Upper lobe of left lung (tissue), 4 donors: ENCODE data around the gene GUCY1B1.

ENCODE experiments used
- EP300 ChIP-seq, 4 donors: sonication (generic); formaldehyde crosslinking; IDR thresholded peaks; one replicate each; pipeline ENCODE4 v1.5.1; 2017; ENCODE audit warnings: antibody characterized with exemption in 4 of 4, control low read depth in 2 of 4
- POLR2A ChIP-seq, 4 donors: fragments of 450-650 bp; IDR thresholded peaks; one replicate each; pipeline ENCODE4 v1.5.1; 2016 to 2017; ENCODE audit warnings: antibody characterized with exemption in 4 of 4, mild to moderate bottlenecking in 2 of 4
- TF ChIP-seq, protein P1 (sequence below), 6 experiments: fragments of 450-650 bp in 4 of 6; fragments of 200-600 bp in 2 of 6; sonication (generic) in 2 of 6; IDR thresholded peaks; one replicate each; pipeline ENCODE4 v1.5.1; 2016 to 2019; ENCODE audit warnings: antibody characterized with exemption in 6 of 6

DNA sequence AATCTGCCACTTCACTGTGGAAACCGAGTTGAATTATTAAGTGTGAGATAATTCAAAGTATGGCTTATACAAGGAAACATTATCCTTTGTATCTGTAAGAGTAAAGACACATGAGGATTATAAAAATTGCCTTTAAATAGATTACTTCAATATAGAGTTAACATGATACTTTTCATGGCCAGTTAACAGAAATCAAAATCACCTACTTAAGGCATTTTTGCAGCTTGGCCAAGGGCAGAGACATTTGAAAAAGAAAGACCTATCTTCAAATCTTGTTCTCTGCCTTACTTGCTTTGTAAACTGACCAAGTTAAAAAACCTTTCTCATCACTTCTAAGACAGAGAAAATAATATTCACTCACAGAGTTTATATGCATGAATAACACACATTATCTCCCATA lies 44.9 kb upstream of the GUCY1B1 start:
- TF ChIP-seq POLR2A (IDR thresholded peaks at IDR 0.05) (no peak), EP300 (IDR thresholded peaks at IDR 0.05) (no peak)
- TF ChIP-seq, protein P1, sequence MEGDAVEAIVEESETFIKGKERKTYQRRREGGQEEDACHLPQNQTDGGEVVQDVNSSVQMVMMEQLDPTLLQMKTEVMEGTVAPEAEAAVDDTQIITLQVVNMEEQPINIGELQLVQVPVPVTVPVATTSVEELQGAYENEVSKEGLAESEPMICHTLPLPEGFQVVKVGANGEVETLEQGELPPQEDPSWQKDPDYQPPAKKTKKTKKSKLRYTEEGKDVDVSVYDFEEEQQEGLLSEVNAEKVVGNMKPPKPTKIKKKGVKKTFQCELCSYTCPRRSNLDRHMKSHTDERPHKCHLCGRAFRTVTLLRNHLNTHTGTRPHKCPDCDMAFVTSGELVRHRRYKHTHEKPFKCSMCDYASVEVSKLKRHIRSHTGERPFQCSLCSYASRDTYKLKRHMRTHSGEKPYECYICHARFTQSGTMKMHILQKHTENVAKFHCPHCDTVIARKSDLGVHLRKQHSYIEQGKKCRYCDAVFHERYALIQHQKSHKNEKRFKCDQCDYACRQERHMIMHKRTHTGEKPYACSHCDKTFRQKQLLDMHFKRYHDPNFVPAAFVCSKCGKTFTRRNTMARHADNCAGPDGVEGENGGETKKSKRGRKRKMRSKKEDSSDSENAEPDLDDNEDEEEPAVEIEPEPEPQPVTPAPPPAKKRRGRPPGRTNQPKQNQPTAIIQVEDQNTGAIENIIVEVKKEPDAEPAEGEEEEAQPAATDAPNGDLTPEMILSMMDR (IDR thresholded peaks at IDR 0.05): no peak
